Measurements from ENCODE around the gene PYY.
A peak's percentile ranks its signal among the peaks of the same experiment; 100 is the strongest.
"Not testable (repeated sequence)": the region's sequence is repeated elsewhere in the genome, so short reads cannot be mapped to it uniquely, and the experiment has no call there.

The PYY gene

DNA sequence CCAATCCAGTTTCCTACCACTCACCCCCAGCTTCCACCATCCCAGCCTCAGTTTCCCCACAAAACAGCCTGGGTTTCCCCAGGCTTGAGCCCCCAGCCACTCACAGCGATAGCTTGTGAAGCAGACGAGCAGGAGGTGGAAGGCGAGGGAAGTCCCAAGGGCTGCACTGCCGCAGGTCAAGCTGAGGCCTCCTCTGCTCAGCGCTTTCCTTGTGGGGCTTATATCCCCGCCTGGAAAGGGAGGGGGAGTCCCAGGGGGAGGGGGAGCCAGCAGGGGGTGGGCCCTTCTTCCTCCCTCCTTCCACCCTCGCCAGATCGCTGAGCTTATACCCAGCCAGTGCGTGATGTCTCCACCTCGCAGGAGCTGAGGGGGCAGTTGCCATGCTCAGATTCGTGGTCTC, at the start of gene PYY:
Gene PYY, minus strand, starts transcription at position 195 of the 400 bp plus-strand sequence. CDS start 457 bp downstream, outside the sequence.
- FAIRE-seq (no peak), DNase-seq (ENCODE audit: low spot score) (no peak)

GRCh38 chr17:44002141-44002848, 48.6 kb upstream of the PYY start:
- FAIRE-seq (no peak), DNase-seq (ENCODE audit: low spot score) (peak; percentile 32)

DNA sequence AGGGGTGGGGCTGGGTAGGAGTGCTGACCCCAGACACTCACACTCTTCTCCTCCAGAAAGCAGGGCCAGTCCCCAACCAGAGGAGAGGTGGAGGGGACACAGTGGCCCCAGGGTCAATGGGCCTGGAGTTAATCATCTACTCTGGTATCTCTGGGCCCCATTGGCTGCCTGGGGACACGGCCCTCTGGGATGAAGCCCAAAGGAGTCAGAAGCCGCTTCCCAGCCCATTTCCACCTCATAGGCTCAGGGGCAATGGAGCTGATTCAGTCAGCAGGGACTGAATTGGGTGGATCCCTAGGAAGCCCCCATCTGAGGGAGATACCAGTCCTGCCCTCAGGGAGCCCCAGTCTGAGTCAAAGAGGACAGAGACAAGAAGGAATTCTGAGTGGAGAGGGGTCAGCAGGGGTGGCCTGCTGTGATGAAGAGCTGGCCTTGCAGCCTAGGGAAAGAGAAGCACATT, 47.8 kb upstream of the PYY start:
- no peak for FAIRE-seq
- no peak for DNase-seq (ENCODE audit: low spot score)

GRCh38 chr17:44000871-44001460, 47.2 kb upstream of the PYY start:
- no peak for DNase-seq (ENCODE audit: low spot score)
- FAIRE-seq, result no peak

DNA sequence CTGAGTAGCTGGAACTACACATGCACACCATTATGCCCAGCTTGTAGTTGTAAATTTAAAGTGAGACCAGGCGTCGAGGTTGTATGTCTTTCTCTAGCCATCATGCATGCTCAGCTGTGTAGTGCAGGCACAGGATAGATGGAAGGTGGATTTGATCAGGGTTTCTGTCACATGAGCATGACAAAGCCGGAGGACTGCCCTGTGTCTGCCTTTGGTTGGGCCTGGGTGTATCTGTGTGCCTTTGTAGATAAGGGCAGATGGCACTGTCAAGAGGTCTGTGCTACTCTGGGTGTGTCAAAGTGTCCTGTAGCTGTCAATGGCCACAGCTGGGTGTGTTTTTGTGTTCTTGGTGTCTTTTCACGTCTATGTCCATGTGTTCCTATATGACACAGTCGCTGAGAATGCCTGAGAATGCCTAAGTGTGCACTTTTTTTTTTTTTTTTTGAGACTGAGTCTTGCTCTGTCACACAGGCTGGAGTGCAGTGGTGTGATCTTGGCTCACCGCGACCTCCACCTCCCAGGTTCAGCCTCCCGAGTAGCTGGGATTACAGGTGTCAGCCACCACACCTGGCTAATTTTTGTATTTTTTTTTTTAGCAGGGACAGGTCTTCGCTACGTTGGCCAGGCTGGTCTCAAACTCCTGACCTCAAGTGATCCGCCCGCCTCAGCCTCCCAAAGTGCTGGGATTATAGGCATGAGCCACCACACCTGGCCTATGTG, 46.6 kb upstream of the PYY start:
- no peak for DNase-seq (ENCODE audit: low spot score)
- FAIRE-seq, result no peak

- no peak for FAIRE-seq
Measured at GRCh38 chr17:43999024-43999423, 45.3 kb upstream of the PYY start.

DNA sequence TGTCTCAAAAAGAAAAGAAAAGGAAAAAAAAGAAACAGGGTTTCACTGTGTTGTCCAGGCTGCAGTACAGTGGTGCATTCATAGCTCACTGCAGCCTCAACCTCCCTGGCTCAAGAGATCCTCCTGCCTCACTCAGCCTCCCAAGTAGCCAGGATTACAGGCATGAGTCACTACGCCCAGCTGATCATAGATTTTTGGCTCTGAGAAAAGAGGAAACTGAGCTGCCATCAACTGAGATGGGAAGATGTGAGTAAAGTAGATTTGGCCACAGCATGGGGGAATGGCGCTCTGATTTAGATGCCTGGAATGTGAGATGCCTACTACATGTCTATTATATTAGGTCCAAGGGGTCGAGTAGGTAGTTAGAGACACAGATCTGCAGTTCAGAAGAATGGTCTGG, 44.8 kb upstream of the PYY start:
- no peak for FAIRE-seq
- DNase-seq (ENCODE audit: low spot score), result no peak

More at GRCh38 chr17:43999024-43999423, 45.3 kb upstream of the PYY start:
- DNase-seq (ENCODE audit: low spot score), result no peak

- not testable (repeated sequence) for DNase-seq (ENCODE audit: low spot score); FAIRE-seq
Measured at GRCh38 chr17:43997180-43997579, 43.4 kb upstream of the PYY start.

DNA sequence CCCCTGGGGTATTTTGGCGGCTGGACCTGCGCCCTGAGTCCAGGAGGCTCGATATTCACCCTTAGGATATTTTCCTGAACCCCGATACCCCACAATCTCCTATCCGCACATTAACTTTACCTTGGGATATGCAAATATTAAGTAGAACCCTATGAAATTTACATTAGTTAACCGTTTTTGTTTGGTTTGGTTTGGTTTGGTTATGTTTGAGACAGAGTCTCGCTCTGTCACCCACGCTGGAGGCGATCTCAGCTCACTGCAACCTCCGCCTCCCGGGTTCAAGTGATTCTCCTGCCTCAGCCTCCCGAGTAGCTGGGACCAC, 41.4 kb upstream of the PYY start:
- FAIRE-seq (no peak), DNase-seq (ENCODE audit: low spot score) (no peak)

DNA sequence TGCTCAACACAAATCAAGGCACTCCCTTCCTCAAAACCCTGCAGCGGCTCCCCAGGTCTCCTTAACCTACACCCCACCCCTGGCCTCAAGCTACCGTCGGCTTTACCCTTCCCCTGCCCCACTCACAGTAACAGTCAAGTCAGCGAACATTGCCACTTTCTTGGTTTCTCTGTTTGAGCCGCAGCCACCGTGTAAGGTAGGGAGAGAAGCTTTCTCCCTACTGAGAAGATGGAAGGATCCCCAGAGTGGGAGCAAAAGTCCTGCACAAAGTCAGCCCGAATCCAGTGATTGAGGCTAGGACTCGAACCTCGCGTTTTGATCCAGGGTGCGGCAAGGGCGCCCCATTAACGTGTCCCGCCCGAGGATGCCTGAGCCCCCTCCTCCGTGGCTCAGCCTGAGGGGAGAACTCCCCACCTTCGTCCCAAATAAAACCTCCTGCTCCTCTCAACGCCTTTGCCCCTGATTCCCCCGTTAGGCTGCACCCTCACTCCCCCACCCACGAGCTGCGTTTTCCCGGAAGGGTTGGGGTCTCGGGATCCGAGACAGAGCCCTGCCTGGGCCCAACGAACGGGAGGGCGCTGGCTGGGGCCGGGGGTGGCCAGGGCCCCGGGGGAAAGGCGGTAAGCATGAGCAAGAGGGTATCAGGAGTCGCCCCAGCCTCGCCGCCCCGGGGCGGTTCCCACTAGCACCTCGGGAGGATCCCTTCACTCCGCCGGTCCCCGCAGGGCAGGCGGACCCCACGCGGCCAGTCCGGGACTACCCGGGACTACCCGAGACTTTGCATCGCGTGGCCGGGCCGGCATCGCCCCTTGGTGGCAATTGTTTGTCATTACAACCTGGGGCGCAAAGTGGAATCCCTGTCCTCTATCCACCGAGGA, 40.8 kb upstream of the PYY start:
- FAIRE-seq (no peak), DNase-seq (ENCODE audit: low spot score) (peak; percentile 10)

DNA sequence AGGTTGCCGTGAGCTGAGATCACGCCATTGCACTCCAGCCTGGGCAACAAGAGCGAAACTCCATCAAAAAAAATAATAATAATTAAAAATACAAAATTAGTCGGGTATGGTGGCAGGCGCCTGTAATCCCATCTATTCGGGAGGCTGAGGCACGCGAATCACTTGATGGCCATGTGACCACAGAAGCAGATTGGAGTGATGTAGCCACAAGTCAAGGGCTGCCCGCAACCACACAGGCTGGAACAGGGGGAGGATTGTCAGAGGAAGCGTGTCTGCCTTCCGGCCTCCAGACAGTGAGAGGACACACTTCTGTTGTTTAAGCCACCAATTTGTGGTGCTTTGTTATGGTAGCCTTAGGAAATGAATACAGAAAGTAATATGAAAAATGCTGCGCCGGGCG, 38.9 kb upstream of the PYY start:
- DNase-seq (ENCODE audit: low spot score) (no peak), FAIRE-seq (no peak)

DNA sequence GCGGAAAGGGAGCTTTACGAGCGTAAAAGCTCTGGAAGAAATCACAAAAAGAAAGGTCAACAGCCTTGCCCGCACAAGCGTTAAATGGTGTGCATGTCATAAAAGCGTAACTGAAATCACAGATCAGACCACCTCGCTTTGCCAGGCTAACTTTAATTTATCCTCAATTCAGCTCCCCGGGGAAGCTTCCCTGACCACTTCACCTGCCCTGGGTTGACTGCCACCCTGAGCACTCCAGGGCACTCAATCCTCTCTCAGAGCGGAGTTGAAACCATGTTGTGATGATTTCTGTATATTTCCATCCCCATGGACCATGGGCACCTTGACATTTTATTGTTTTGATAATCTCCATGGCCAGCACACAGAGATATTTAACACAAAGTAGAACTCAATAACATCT, 34.6 kb upstream of the PYY start:
- DNase-seq (ENCODE audit: low spot score), result no peak
- no peak for FAIRE-seq

DNA sequence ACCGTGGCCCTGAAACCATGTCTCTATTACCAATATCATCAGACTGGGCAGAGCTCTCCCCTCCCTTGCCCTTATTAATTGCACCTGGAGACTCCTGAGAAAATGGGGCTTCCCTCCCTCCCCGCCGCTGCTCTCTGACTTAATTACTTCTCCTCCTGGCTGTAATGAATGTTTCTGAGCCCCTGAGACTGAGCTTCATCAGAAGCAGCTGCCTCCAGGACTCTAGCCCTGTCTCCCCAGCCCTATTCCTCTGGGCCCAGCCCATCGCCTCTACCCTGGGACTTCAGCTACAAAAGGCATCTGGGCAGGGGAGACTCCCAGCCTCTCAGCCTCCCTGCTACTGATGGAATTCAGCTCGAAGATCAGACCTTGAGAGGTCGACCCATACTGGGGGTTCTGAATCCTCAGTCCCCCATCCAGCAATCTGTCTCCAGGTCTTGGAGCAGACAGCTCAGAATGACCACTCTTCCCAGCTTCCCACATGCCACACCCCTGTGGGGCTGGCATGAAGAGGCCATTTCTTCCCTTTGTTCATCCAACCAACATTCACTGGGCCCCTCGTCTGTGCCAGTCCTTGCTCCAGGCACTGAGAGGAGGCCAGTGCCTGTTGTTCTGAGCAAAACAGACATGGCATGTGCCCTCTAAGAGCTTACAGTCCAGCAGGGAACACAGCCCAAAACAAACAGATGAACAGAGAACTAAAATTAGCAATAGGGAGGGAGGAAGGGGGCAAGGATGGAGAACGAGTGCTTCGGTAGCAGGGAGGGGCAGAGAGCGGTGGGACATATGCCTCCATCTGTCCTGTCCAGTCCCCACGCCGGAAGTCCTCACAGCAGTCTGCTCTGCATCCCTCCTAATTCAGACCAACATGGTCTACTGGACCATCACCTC, 33.6 kb upstream of the PYY start:
- DNase-seq (ENCODE audit: low spot score) (no peak), FAIRE-seq (no peak)

DNA sequence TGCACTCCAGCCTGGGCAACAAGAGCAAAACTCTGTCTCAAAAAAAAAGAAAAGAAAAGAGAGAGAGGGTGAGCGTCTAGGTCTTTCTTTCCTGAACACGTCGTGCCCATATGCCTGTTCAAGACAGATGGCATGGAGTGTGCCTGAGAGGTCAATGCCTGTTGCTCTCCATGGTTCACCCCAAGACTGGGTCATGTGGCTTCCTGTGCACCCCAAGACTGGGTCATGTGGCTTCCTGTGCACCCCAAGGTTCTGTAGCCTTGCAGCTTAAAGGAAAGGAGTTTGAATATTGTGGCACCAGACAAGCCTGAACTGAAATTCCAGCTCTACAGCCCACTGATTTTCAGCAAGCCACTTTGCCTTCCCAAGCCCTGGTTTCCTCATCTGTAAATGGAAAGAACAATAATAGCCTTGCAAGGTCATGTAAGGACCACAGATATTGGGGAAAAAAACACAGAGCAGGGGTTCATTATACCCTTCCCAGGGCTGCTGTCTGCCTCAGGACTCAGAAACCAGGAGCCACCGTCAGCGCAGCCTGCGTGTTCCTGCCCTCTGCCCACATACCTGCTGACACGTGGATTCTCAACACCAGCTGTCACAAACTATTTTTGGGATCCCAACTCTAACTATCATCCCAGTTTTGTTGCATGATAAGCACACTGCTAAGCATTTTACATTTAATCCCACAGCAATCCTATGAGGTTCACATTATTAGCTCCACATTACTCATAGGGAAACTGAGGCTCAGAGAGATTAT, 32.7 kb upstream of the PYY start:
- FAIRE-seq (no peak), DNase-seq (ENCODE audit: low spot score) (no peak)

DNA sequence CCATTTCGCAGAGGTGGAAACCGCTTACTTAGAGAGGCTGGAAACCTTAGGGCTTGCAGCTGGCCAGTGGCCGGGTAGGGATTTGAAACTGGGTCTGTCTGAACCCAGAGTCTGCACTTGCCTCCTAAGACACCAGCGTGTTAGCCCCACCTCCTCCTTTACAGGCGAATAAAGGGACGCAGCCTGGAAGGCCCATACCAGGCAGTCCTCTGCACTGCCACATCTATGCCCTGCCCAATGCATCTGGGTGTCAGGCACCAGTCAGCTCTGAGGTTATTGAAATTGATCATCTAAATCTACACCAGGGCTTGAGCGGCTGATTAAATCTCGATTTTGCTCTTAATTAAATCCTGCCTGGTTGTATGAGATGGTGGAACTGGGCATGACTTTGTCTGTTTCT, 30.8 kb upstream of the PYY start:
- FAIRE-seq (no peak), DNase-seq (ENCODE audit: low spot score) (no peak)

GRCh38 chr17:43983515-43984411, 30.0 kb upstream of the PYY start:
- FAIRE-seq, result no peak
- DNase-seq (ENCODE audit: low spot score), result no peak

- FAIRE-seq, result no peak
Measured at GRCh38 chr17:43983196-43983514, 29.4 kb upstream of the PYY start.

GRCh38 chr17:43982171-43982570, 28.4 kb upstream of the PYY start:
- FAIRE-seq (no peak), DNase-seq (ENCODE audit: low spot score) (no peak)

More at GRCh38 chr17:43983196-43983514, 29.4 kb upstream of the PYY start:
- no peak for DNase-seq (ENCODE audit: low spot score)

DNA sequence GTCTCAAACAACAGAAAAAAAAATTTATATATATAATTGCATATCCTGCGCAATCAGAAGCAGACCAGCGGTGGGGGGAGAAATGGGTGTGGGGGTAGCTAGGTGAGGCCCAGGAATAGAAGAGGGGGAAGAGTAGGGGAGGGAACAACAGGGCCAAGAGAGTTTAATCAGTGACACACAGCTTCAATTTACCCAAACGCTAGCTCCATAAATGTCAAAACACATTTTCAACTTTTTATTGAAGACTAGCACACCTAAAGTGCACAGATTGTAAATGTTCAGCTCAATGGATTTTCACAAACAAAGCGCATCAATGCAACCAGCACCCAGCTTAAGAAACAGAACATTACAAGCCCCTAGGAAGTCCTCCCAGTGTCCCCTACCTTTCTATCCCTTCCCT, 25.9 kb upstream of the PYY start:
- no peak for DNase-seq (ENCODE audit: low spot score)
- FAIRE-seq, result no peak
